CD4-positive, alpha-beta T cell treated with Interleukin-2 at 100 ng/mL for 4 hours (primary cell): ENCODE data around the gene RIN3.
"Not testable (repeated sequence)": the region's sequence is repeated elsewhere in the genome, so short reads cannot be mapped to it uniquely, and the experiment has no call there.

Experiments
- DNase-seq: peaks from one replicate; pipeline ENCODE4 v3.0.0-alpha.2; 2020; ENCODE audit warnings: low spot score

The RIN3 gene

DNA sequence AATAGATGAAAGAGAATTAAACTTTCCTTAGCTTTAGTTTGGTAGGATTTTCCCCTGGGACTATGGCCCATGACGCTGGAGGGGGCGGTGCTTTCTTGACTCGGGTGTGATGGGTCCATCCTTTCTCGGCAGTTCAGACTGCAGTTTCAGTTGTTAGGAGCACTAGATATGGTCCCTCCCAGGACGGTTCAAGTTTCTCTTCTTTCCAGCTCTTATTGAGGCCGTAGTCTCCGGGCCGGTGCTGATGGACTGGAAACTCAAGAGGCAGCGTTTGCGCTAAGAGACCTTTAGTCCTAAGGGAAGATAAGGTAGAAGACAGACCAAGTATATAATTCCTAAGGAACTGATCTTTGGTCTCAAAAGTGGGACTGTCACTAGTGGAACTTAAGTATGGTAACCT is 111.2 kb downstream of the RIN3 start:
- no peak for DNase-seq

DNA sequence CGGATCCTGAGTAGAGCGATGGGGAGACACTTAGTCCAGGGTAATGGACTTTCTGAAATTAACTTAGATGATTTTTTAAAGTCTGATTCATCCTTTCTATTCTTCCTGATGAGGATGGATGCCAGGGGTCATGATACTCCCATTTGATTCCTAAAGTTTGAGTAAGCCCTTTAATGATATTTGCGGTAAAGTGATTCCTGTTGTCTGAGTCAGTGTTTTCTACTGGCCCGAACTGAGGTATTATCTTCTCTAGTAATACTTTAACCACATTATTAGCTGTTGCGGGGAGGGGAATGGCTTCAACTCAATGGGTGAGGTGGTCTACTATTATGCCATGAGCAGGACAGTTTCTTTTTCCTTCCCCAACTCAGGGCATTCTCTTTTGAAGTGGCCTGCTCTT is 111.6 kb downstream of the RIN3 start:
- no peak for DNase-seq

DNA sequence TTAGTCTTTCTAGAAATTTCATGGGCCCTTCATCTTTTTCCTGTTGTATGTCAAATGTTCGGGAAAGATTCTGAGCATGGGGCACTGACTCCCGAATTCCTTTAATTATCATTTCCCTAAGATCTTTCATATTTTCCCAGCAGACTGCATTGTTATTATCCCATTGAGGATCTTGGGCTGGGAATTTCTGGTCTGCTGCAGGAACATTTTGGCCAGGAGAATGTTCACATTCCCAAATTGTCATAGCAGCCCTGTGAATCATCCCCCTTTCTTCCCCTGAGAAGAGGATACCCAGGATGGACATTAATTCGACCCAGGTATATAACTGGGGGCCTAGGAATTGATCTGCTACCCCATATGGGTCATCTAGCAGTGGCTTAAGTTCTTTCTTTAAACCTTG is 112.5 kb downstream of the RIN3 start:
- no peak for DNase-seq

DNA sequence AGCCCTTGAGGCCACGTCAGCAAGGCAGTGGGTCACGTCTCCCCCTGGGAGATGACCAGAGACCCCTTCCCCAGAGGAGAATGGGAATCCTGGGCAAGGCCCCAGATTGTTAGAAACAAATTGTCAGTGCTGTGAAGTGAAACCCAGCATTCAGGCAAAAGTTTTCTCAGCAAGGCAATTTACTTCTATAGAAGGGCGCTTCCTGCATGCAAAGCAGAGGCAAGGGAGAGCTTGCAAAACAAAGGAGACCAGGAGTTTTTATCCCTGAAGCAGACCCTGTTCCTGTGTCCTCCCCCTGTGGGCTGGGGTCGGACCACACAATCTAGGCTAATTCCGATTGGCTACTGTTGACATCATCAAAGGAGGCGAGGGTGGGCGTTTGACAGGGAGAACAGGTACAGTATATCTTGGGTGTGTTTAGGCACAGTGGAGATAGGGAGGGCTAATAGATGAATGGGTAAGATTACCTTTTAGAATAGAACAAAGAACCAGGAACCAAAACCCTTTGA is 114.2 kb downstream of the RIN3 start:
- no peak for DNase-seq

DNA sequence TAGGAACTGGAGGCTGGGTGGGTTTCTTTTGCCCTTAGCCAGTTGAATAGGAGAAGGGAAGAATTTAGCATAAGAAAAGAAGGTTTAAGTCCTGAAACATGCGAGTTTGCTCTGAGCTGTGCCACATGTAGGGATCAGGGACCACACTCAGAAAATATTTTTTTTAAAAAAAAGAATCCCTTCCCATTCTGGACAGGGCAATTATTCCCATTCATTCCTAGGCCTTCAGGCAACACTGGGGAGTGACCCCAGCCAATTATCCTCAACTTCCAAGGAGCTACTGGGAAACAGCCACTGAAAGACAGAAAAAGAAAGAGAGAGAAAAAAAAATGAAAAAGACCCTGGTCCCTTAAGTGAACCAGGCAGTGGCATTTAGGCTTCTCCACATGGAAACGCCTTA is 115.1 kb downstream of the RIN3 start:
- no peak for DNase-seq

DNA sequence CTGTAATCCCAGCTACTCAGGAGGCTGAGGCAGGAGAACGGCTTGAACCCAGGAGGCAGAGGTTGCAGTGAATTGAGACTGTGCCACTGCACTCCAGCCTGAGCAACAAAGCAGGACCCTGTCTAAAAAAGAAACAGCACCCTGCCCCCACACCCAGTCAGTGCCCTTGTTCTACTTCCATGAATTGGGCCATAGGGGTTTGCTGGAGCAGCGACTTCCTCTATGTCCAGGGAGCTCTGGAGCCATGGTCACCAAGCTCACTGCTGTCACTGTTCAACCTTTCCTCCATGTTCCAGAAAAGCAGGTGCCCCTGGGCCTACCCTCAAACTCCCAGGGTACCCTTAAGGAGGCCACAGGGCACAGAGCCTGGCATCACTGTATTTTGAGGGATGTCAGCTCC is 116.8 kb downstream of the RIN3 start:
- no peak for DNase-seq

DNA sequence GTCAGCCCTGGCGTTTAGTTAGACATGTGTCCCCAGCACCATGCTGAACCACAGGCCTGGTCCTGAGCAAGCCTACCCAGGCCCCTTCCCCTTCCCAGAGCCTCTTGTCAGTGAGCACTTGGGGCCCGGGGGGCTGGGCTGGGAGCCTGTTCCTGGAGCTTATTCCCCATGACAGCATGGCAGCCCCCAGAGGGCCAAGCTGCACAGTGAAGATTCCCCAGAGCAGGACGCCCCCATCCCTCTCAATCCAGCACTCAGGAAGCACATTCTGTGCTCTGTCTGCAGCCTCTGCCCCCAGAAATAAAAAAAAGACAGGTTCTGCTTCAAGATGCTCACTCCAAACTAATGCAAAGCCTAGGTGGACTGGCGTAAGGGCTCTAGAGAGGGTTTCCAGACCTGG is 117.5 kb downstream of the RIN3 start:
- DNase-seq = no peak

DNA sequence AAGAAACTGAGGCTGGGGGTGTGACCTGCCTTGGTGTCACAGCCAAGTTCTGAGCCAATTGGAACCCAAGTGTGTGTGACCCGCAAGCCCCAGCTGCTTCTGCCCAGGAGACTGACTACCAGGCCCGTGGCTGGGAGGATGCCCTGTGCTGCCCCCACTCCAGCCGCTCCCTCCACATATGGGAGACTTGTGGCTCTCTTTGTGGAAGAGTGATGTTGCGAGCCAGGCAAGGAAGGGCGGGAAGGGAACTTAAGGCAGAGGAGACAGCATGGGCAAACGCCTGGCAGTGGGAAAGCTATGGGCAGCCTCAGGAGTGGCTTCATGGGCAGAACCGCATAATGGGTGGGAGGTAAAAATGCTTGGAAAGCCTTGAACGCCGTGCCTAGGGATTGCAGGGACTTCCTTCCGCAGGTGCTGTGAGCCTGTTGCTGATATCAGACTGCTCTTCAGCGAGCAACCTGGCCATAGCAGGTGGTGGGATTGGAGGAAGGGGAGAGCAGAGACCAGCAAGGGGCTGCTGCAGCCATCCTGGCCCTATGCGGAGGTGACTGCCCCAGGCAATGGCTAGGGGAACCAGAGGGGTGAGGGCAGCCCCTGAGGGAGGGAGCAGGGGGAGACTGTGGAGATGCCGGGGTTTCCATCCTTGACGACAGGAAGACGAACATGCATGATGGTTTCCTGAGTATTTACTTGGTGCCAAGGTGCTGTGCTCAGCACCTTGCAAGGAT is 119.1 kb downstream of the RIN3 start:
- no peak for DNase-seq

DNA sequence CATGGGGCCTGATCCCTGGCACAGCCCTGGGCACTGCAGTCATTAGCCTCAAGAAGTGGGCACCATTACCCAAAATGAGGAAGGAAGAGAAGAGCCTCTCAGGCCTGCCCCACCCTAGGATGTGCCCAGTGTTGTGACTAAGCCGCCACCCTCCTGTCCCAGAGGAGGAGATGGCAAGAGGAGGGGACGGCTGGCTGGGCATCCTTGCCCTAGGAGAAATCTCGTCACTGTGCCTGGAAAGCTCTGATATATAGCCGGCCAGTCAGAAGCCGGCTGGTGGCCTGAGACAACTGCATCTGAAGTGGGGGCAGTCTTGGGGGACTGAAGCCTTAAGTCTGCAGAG is 119.7 kb downstream of the RIN3 start:
- no peak for DNase-seq

DNA sequence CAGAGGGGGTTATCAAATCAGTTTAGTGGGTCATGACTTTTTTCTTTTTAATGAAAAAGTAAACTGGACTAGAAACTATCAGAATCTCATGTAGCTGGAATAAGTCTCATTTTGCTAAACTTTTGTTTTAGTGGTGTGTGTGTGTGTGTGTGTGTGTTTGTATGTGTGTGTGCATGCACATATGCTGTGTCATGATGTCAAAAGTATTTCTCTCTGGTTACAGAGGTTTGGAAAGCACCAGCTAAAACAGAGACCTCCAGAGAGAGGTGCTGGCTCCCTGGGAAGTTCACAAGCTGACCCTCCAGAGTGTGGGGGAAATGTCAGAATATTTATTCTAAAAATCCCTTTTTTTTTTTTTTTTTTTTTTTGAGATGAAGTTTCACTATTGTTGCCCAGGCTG is 120.1 kb downstream of the RIN3 start:
- no peak for DNase-seq

DNA sequence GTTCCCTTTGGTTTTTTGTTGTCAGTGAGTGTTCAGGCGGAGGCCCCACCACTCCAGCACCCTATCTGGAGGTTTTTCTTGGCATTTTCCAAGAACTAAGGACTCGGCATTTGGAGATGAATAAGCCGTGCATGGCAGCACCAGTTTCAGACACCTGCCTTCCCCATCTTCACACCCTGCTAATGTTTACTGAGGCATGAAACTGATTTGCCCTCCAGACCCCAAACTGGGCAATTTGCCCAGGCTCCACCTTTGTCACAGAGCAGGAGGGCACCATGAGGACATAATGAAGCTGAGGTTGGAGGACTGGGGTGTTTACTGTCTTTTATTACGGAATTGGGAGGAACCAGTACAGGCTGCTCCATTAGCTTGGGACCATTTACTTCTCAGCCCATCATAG is 121.5 kb downstream of the RIN3 start:
- no peak for DNase-seq

DNA sequence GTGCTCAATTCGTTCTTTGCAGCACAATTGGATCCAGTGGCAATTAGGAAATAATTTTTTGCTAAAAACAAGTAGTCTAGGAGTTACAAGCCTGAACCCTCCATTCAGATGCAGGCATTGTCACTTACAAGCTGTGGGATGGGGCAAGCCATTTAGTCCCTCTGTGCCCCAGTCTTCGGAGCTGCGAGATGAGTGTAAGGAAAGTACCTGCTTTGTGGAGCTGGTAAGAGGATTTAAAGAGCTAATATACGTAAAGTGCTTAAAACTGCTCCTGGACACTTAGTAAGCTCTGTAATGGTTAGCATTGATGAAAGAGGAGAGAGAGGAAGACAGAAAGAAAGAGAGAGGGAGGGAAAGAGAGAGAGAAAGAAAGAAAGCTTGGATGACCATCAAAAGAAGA is 122.3 kb downstream of the RIN3 start:
- no peak for DNase-seq

DNA sequence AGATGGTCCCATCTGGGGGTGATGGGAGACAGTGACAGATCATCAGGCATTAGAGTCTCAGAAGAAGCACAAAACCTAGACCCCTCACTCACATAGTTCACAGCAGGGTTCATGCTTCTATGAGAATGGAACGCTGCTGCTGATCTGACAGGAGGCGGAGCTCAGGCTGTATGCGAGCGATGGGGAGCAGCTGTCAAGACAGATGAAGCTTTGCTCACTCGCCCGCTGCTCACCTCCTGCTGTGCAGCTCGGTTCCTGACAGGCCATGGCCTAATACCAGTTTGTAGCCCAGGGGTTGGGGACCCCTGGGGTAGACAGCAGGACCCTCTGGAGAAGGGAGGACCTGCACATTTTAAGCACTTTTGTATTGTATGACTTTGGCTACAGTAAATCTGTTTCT is 123.6 kb downstream of the RIN3 start:
- DNase-seq = no peak

DNA sequence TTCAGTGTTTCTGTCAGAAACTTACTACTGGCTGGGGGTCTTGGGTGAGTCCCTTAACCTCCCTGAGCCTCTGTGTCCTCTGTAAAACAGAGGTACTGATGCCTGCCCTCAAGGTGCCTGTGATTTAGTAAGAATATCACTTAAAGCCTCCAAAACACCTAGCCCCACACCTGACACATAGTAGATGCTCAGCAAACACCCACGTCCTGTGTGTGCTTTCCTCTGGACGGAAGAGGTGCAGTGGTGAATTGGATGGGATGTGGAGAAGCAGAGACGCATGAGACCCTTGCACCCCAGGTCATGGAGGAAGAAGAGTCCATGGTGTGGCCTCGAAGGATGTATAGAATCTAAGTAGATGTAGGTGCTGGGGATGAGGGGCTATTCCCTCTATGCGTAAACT is 124.3 kb downstream of the RIN3 start:
- no peak for DNase-seq

DNA sequence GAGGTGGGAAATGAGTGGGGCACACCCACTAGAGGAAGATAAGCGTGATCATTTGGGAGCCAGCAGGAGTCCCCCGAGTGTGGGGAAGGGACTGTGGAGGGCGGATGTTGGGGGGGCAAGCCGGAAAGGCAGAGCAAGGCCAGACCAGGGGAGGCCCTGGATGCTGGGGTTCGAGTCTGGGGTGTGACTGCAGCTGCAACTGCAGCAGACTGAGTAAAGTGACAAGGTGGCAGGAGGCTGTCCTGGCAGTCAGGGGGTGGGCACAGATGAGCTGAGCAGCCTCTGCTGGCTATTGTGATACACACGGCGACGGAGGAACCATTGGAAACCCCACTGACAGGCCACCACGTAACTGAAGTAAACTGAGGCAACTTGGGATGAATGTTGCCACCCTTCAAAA is 124.7 kb downstream of the RIN3 start:
- no peak for DNase-seq

DNA sequence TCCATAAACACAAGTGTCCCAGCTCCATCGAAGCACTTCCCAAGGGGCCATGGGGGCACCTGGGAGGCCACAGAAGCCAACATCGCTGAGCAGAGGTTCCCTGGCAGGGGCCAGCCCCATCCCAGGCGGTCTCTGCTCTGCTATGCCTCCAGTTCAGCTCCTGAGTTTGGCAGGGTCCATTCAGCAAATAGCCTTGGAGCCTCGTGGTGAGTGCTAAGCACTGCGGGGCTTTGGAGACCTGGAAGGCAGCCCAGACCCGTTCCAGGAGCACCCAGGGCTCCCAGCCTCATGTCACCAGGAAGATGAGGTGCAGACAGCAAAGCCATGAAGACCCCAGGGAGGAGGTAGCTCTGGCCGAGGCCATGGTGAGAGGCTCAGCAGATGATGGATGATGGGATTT is 125.3 kb downstream of the RIN3 start:
- DNase-seq = no peak

DNA sequence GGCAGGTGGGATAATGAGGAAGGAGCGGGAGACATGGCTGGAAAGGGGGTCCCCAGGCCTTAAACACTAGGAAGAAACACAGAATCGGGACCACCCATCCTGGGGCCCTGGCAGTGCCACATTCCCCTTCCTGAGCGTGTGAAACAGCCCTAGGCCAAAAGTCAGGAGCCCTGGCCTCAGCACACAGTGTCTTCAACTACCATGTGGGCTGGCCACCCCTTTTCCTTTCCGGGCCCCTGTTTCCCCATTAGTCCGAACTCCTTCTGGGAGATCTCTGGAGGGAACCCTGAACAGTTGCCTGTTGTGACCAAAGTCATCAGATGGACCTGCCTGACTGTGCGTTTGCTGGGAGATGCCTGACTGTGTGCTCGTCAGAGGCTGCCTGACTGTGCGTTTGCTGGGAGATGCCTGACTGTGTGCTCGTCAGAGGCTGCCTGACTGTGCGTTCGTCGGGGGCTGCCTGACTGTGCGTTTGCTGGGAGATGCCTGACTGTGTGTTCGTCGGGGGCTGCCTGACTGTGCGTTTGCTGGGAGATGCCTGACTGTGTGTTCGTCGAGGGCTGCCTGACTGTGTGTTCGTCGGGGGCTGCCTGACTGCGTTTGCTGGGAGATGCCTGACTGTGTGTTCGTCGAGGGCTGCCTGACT is 126.0 kb downstream of the RIN3 start:
- not testable (repeated sequence) for DNase-seq

DNA sequence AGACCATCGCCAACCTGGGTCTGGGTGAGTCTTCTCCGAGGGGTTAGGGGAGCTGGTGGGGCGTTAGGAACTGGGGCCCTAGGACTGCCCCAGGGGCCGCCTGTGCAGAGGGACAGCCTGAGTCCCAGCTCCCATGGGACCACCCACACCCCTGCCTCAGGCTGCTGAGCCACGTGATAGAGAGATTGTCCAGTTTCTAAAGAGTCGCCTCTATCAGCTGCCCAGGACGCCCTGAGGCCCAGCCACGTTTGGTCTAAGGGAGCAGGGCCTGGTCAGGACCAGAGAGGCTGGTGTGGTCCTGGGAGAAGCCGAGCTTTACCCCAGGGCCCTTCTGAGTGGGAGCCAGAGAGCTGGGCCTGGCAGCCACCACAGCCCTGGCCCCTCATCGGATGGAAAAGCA is 127.7 kb downstream of the RIN3 start:
- DNase-seq = no peak

DNA sequence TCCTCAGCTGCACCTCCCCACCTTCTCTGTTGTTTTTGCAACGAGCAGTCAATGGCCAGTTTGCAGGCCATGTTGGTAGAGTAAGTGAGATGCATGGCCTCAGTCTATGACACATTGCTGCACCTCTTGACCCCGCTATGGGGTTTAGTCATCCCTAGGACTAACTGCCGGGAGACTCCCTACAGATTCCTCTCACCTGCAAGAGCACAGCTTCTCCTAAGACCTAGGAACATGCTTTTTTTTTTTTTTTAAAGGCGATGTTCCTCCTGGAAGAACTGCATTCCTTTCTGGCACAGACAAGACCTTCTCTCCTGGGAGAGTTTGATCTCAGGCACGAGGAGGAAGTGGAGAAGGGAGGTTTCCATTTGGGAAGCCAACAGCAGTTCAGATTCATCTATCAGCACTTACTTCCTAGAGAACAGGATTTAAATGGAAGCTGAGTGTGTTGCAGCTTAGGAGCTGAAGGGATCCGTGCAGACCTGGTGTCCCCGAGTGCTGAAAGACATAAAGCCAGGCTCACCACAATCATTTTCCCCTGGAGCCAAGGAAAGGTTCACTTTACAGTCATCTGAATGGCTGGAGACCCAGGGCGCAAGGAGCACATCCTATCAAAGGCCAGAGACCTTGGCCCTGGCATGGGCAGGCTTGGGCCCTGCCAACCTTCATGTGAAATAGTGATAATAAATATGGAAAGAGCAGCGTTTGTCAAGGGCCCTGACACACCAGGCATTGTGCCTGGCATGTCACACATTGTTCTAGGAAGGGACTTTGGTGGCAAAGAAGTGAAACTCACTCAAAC is 130.8 kb downstream of the RIN3 start:
- no peak for DNase-seq

DNA sequence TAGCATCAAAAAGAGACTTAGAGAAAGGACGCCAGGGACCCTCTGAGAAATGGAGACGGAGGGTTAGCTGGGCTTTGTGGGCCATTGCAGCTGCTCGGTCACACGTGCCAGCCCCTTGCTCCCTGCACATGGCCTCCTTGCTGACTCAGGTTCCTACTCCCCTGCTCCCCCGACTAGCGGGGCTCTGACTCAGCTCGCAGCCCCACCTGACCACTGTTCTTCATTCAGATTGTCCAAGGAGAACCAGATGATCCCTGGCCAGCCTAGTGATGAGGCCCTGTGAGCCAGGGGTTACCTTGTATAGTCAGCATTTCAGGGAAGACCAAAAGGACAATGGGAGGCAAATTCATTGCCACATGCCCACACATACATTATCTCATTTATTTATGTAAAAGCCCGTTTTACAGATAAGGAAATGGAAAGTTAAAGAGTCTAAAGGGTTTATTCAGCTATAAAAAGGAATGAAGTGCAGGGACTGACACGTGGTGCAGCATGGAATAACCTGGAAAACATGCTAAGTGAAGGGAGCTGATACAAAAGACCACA is 131.5 kb downstream of the RIN3 start:
- no peak for DNase-seq

DNA sequence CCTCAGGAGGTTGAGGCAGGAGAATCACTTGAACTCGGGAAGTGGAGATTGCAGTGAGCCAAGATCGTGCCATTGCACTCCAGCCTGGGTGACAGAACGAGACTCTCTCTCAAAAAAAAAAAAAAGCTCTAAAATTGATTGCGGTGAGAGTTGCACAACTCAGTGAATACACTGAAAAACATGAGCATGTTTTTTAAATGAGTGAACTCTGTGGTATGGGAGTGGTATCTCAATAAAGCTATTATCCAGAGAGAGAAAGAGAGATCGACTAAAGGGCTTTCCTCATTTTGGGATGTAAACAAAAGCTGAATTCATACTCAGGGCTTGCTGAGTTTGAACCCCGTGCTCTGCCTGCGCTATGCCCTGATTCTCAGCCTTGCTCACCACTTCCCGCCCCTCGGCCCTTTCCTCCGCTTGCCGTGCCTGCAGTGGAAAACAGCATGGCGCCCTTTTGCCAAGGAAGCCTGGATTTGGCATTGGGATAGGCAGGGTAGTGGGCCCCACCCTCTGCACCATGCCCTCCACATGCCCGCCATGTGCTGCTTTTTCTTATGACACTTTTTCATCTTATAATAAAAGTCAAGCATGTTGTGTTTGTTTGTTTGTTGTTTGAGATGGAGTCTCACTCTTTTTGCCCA is 132.4 kb downstream of the RIN3 start:
- no peak for DNase-seq
